OCI-LY3 (cell line): Measurements from ENCODE around the gene NOVA1.

Experiments
- H2AFZ ChIP-seq: fragments of 200-600, 300-600 bp; shearing (Covaris generic); 2 replicates; pipeline ENCODE4 v1.6.0; 2014; ENCODE audit warnings: antibody characterized with exemption, low read depth, low read length
- H3K27ac ChIP-seq: fragments of 200-600, 300-600 bp; sonication (generic); 2 replicates; pipeline ENCODE4 v1.5.1; 2014; ENCODE audit warnings: mild to moderate bottlenecking, low read length, moderate library complexity, mixed read lengths
- H3K27me3 ChIP-seq: fragments of 200-600, 300-600 bp; sonication (generic); 2 replicates; pipeline ENCODE4 v1.6.1; 2014; ENCODE audit warnings: low read depth, low read length, mixed read lengths
- H3K36me3 ChIP-seq: fragments of 200-600, 300-600 bp; sonication (generic); replicated peaks from 2 replicates; pipeline ENCODE3; 2014; ENCODE audit warnings: low read depth, low read length, mixed read lengths
- H3K4me1 ChIP-seq: fragments of 300-600, 200-600 bp; sonication (generic); 2 replicates; pipeline ENCODE4 v1.6.1; 2014; ENCODE audit warnings: low read length, mixed read lengths
- H3K4me2 ChIP-seq: fragments of 200-600, 300-600 bp; sonication (generic); 2 replicates; pipeline ENCODE4 v1.6.1; 2014; ENCODE audit warnings: low read length, mixed read lengths
- H3K4me3 ChIP-seq: fragments of 300-600, 200-600 bp; sonication (generic); 2 replicates; pipeline ENCODE4 v1.5.1; 2014; ENCODE audit warnings: antibody characterized with exemption, mild to moderate bottlenecking, low read length, moderate library complexity
- H3K79me2 ChIP-seq: fragments of 300-600, 200-600 bp; shearing (Covaris generic); 2 replicates; pipeline ENCODE4 v1.6.1; 2014; ENCODE audit warnings: mild to moderate bottlenecking, low read length, mixed read lengths
- H3K9ac ChIP-seq: fragments of 300-600, 200-600 bp; shearing (Covaris generic); 2 replicates; pipeline ENCODE4 v1.6.0; 2014; ENCODE audit warnings: mild to moderate bottlenecking, low read length, moderate library complexity
- H3K9me3 ChIP-seq: fragments of 200-600, 300-600 bp; shearing (Covaris generic); 2 replicates; pipeline ENCODE4 v1.6.1; 2014; ENCODE audit warnings: low read length, mixed read lengths; ENCODE audit not compliant: insufficient read depth
- H4K20me1 ChIP-seq: fragments of 200-600, 300-600 bp; sonication (generic); 2 replicates; pipeline ENCODE4 v1.6.1; 2016; ENCODE audit warnings: low read length, mixed read lengths; ENCODE audit not compliant: insufficient read depth
- CTCF ChIP-seq: fragments of 200-600, 300-600 bp; sonication (generic); IDR thresholded peaks from 2 replicates; pipeline ENCODE4 v1.5.1; 2014; ENCODE audit warnings: antibody characterized with exemption, low read length, low read depth
- EZH2phosphoT487 ChIP-seq: fragments of 200-600 bp; shearing (Covaris generic); IDR thresholded peaks from 2 replicates; pipeline ENCODE4 v1.6.1; 2018; ENCODE audit warnings: antibody characterized with exemption, mixed run types, low read depth

NOVA1 gene

GRCh38 chr14:26599291-26599690, 1.5 kb upstream of the NOVA1 start:
- H3K4me1 ChIP-seq: no peaks in the 10 kb centered on the region
- H3K9me3 ChIP-seq: no peaks in the 10 kb centered on the region; the same call in 1 of the 2 replicates
- no peaks in the 10 kb centered on the region for H4K20me1 ChIP-seq
- no peaks in the 10 kb centered on the region for H3K79me2 ChIP-seq
- H3K36me3 ChIP-seq: no peaks in the 10 kb centered on the region
- no peak overlapping the region for H3K4me2 ChIP-seq
- H3K27me3 ChIP-seq: no peaks in the 10 kb centered on the region
- no peak overlapping the region for H3K27ac ChIP-seq
- TF ChIP-seq EZH2phosphoT487: no peak
- no peak for TF ChIP-seq CTCF
- H3K9ac ChIP-seq: no peak overlapping the region
- no peak overlapping the region for H2AFZ ChIP-seq
- H3K4me3 ChIP-seq: no peak overlapping the region

GRCh38 chr14:26598672-26599131, 869 bp upstream of the NOVA1 start:
- H3K36me3 ChIP-seq: no peaks in the 10 kb centered on the region
- H3K4me1 ChIP-seq: no peaks in the 10 kb centered on the region
- H3K27me3 ChIP-seq: no peaks in the 10 kb centered on the region
- TF ChIP-seq CTCF (no peak), EZH2phosphoT487 (no peak)
- no peaks in the 10 kb centered on the region for H3K79me2 ChIP-seq
- no peaks in the 10 kb centered on the region; the same call in 1 of the 2 replicates for H3K9me3 ChIP-seq
- no peak overlapping the region for H2AFZ ChIP-seq
- no peak overlapping the region for H3K4me2 ChIP-seq
- no peak overlapping the region for H3K9ac ChIP-seq
- H4K20me1 ChIP-seq: no peaks in the 10 kb centered on the region
- H3K4me3 ChIP-seq: no peak overlapping the region
- no peak overlapping the region for H3K27ac ChIP-seq

GRCh38 chr14:26598081-26598671, 343 bp upstream of the NOVA1 start:
- no peaks in the 10 kb centered on the region for H3K36me3 ChIP-seq
- TF ChIP-seq CTCF (no peak), EZH2phosphoT487 (no peak)
- H3K4me2 ChIP-seq: no peak overlapping the region
- no peaks in the 10 kb centered on the region for H3K79me2 ChIP-seq
- H3K9me3 ChIP-seq: no peaks in the 10 kb centered on the region; the same call in 1 of the 2 replicates
- H3K27me3 ChIP-seq: no peaks in the 10 kb centered on the region
- no peaks in the 10 kb centered on the region for H4K20me1 ChIP-seq
- H3K9ac ChIP-seq: no peak overlapping the region
- H3K4me3 ChIP-seq: no peak overlapping the region
- no peak overlapping the region for H2AFZ ChIP-seq
- no peaks in the 10 kb centered on the region for H3K4me1 ChIP-seq
- H3K27ac ChIP-seq: no peak overlapping the region

GRCh38 chr14:26597071-26597588, 703 bp downstream of the NOVA1 start:
- no peak overlapping the region for H3K4me3 ChIP-seq
- TF ChIP-seq CTCF: no peak
- H3K4me1 ChIP-seq: no peaks in the 10 kb centered on the region
- no peak overlapping the region for H3K27ac ChIP-seq
- H3K79me2 ChIP-seq: no peaks in the 10 kb centered on the region
- H3K9ac ChIP-seq: no peak overlapping the region
- H2AFZ ChIP-seq: no peak overlapping the region
- no peaks in the 10 kb centered on the region for H4K20me1 ChIP-seq
- H3K9me3 ChIP-seq: no peaks in the 10 kb centered on the region; the same call in 1 of the 2 replicates
- no peak overlapping the region for H3K4me2 ChIP-seq
- H3K27me3 ChIP-seq: no peaks in the 10 kb centered on the region
- H3K36me3 ChIP-seq: no peaks in the 10 kb centered on the region
